ENCODE results near the gene ACBD6.

DNA sequence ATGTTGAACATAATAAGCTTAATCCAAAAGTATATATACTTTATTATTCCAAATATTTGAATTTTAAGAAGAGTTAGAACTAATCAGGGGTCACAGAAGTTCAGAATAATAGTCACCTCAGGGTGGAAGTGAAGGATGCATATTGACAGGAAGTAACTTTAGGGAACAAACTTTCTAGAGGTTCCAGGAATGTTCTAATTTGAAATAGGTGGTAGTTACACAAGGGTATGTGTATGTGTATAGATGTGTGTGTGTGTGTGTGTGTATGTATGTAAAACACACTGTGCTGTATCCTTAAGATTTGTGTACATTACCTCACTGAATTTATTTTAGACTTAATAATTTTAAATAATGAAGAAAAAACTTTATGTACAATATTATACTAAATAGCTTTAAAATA is 110.4 kb downstream of the ACBD6 start:
- TF ChIP-seq SMC3 (IDR thresholded peaks at IDR 0.05; ENCODE audit: borderline replicate concordance, low read length) (no peak), SIN3A (IDR thresholded peaks at IDR 0.05; ENCODE audit: low read depth, low read length) (no peak), TARDBP (IDR thresholded peaks at IDR 0.05; ENCODE audit: borderline replicate concordance) (no peak), SUPT20H (IDR thresholded peaks at IDR 0.05; ENCODE audit: borderline replicate concordance, control insufficient read depth, low read depth, low read length) (no peak), EZH2 (IDR thresholded peaks at IDR 0.05; ENCODE audit: borderline replicate concordance, control insufficient read depth, low read depth, low read length) (no peak), POLR2A (IDR thresholded peaks at IDR 0.05; ENCODE audit: low read depth, low read length) (no peak), ZSCAN29 (IDR thresholded peaks at IDR 0.05) (no peak), YBX1 (IDR thresholded peaks at IDR 0.05) (no peak)
- TF ChIP-seq, protein P1, sequence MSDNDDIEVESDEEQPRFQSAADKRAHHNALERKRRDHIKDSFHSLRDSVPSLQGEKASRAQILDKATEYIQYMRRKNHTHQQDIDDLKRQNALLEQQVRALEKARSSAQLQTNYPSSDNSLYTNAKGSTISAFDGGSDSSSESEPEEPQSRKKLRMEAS (IDR thresholded peaks at IDR 0.05; ENCODE audit: low read depth, low read length): no peak
- TF ChIP-seq, protein P2, sequence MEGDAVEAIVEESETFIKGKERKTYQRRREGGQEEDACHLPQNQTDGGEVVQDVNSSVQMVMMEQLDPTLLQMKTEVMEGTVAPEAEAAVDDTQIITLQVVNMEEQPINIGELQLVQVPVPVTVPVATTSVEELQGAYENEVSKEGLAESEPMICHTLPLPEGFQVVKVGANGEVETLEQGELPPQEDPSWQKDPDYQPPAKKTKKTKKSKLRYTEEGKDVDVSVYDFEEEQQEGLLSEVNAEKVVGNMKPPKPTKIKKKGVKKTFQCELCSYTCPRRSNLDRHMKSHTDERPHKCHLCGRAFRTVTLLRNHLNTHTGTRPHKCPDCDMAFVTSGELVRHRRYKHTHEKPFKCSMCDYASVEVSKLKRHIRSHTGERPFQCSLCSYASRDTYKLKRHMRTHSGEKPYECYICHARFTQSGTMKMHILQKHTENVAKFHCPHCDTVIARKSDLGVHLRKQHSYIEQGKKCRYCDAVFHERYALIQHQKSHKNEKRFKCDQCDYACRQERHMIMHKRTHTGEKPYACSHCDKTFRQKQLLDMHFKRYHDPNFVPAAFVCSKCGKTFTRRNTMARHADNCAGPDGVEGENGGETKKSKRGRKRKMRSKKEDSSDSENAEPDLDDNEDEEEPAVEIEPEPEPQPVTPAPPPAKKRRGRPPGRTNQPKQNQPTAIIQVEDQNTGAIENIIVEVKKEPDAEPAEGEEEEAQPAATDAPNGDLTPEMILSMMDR (IDR thresholded peaks at IDR 0.05 in 2 of 3, conservative IDR thresholded peaks at IDR 0.05 in 1 of 3; ENCODE audit: control insufficient read depth in 2 of 3, extremely low read depth in 1 of 3, insufficient read depth in 1 of 3, low read depth in 3 of 3, low read length in 3 of 3): no peak

All from GM12878 (cell line).